ENCODE results near the gene LDLRAD3. TPM values are rescaled to one million over a fixed set of nuclear protein-coding genes. Genes with fewer than 3 reads are reported as not detected.

The LDLRAD3 gene
- total RNA-seq, 1 donor from 2014 or later: 10.2 TPM

- H3K36me3 ChIP-seq (ENCODE audit: control insufficient read depth, insufficient read depth, low read length): no peaks in the 10 kb centered on the region
- no peak for DNase-seq (ENCODE audit: low read depth)
- no peaks in the 10 kb centered on the region for H3K27me3 ChIP-seq (ENCODE audit: control insufficient read depth, insufficient read depth, low read length)
- no peak for TF ChIP-seq CTCF (IDR thresholded peaks at IDR 0.05; ENCODE audit: insufficient read depth, low read length, poor library complexity, severe bottlenecking)
- H3K4me3 ChIP-seq (ENCODE audit: low read depth, low read length): no peak overlapping the region
These were observed 51.9 kb downstream of the LDLRAD3 start for GRCh38 chr11:35995681-35996271.

GRCh38 chr11:35997902-35998520 is 54.1 kb downstream of the LDLRAD3 start:
- H3K27me3 ChIP-seq (ENCODE audit: control insufficient read depth, insufficient read depth, low read length): no peaks in the 10 kb centered on the region
- TF ChIP-seq CTCF (IDR thresholded peaks at IDR 0.05; ENCODE audit: insufficient read depth, low read length, poor library complexity, severe bottlenecking): no peak
- no peaks in the 10 kb centered on the region for H3K36me3 ChIP-seq (ENCODE audit: control insufficient read depth, insufficient read depth, low read length)
- H3K4me3 ChIP-seq (ENCODE audit: low read depth, low read length): no peak overlapping the region
- DNase-seq (ENCODE audit: low read depth): no peak

- H3K27me3 ChIP-seq (ENCODE audit: control insufficient read depth, insufficient read depth, low read length): no peaks in the 10 kb centered on the region
- H3K36me3 ChIP-seq (ENCODE audit: control insufficient read depth, insufficient read depth, low read length): no peaks in the 10 kb centered on the region
- TF ChIP-seq CTCF (IDR thresholded peaks at IDR 0.05; ENCODE audit: insufficient read depth, low read length, poor library complexity, severe bottlenecking): no peak
- no peak for DNase-seq (ENCODE audit: low read depth)
- no peak overlapping the region for H3K4me3 ChIP-seq (ENCODE audit: low read depth, low read length)
These were observed 54.8 kb downstream of the LDLRAD3 start for GRCh38 chr11:35998634-35999033.

GRCh38 chr11:36000616-36001190 is 56.8 kb downstream of the LDLRAD3 start:
- H3K36me3 ChIP-seq (ENCODE audit: control insufficient read depth, insufficient read depth, low read length): no peaks in the 10 kb centered on the region
- DNase-seq (ENCODE audit: low read depth): no peak
- no peaks in the 10 kb centered on the region for H3K27me3 ChIP-seq (ENCODE audit: control insufficient read depth, insufficient read depth, low read length)
- H3K4me3 ChIP-seq (ENCODE audit: low read depth, low read length): no peak overlapping the region
- no peak for TF ChIP-seq CTCF (IDR thresholded peaks at IDR 0.05; ENCODE audit: insufficient read depth, low read length, poor library complexity, severe bottlenecking)

- DNase-seq (ENCODE audit: low read depth): no peak
- no peak overlapping the region for H3K4me3 ChIP-seq (ENCODE audit: low read depth, low read length)
- TF ChIP-seq CTCF (IDR thresholded peaks at IDR 0.05; ENCODE audit: insufficient read depth, low read length, poor library complexity, severe bottlenecking): no peak
These were observed 58.3 kb downstream of the LDLRAD3 start for GRCh38 chr11:36002196-36002595.

More at GRCh38 chr11:36002196-36002595, 58.3 kb downstream of the LDLRAD3 start:
- no peaks in the 10 kb centered on the region for H3K27me3 ChIP-seq (ENCODE audit: control insufficient read depth, insufficient read depth, low read length)
- no peaks in the 10 kb centered on the region for H3K36me3 ChIP-seq (ENCODE audit: control insufficient read depth, insufficient read depth, low read length)

All from kidney epithelial cell (primary cell).